IPS-NIHi7 (cell line): ENCODE measurements around the gene NRG3.
A peak's percentile ranks its signal among the peaks of the same experiment; 100 is the strongest.

Source experiments
- DNase-seq: peaks from one replicate; pipeline ENCODE4 v3.0.0; 2012; ENCODE audit warnings: mixed read lengths; ENCODE audit errors: extremely low spot score

Gene NRG3

DNA sequence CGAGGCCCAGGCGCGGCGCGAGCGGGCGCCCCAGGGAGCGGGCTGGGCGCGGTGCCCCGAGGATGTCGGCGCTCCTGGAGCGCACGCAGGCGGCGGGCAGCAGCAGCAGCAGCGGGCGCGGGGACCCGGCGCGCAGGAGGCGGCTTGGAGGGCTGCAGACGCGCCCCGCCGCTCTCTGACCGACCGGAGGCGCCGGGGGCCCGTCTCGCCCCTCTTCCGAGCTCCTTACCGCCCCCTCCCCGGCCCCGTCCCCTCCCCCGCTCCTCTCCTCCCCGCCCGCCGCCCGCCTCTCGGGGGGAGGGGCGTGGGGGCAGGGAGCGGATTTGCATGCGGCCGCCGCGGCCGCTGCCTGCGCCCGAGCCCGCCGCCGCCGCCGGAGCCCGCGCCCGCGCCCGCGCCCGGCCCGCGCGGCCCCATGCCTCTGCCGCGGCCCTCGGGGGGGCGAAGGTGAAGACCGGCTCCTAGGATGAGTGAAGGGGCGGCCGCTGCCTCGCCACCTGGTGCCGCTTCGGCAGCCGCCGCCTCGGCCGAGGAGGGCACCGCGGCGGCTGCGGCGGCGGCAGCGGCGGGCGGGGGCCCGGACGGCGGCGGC is at the start of gene NRG3:
Gene NRG3 (plus strand): TSS at position 320 of the 592 bp plus-strand sequence.
- DNase-seq, result peak; percentile 54

DNA sequence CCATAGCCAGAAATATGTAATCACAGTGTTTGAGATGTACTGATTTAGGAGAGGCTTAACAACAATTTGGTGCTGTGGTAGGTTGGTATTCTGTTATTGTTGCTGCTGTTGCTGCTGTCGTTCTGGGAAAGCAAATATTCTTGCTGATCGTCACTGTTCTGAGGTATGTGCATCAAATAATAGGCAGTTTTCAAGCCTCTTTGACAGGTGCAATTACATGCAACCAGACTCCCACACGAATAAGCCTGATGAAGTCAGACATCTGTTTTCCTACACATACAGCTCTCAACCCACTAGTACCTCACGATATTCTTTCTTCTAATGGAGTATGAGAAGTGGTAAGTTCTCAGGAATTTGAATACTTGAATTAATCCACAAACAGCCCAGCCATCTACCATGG is 46.7 kb upstream of the NRG3 start:
- no peak for DNase-seq

DNA sequence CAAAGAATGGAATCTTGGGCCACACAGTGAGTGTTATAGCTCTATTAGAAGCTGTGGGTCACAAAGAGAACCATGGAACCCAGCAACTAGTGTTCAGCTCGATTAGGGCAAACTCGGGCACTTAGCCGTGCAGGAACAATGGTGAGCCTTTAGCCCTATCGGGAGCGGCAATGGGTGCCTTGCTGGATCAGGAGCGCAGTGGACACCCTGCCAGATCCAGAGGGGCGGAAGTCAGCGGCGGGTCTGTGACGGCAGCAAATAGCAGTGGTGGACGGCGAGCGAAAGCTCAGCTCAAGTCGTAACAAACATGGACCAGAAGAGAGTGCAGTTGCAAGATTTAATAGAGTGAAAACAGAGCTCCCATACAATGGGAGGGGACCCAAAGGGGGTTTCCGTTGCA is 43.9 kb upstream of the NRG3 start:
- no peak for DNase-seq

DNA sequence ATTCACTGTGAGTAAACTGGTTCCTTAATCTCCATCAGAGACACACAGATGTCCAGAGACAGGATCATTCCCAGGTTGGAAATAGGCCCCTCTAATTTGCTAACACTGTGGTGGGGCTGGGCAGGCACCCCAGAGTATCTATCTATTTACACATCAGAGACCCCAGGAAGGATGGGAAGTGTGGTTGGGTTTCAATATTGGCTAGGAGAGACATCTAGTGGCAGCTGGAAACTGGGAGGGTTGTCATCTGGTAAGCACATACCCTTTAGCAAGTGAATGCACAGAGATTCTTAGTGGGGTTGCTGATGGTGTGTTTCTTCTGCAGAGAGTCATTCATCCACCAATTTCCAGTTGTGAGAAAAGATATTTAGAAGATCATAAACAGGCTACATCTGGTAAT is 36.0 kb upstream of the NRG3 start:
- peak; percentile 61 for DNase-seq

GRCh38 chr10:81843042-81843441 is 32.0 kb upstream of the NRG3 start:
- peak; percentile 31 for DNase-seq

GRCh38 chr10:81847675-81848074 is 27.3 kb upstream of the NRG3 start:
- peak; percentile 56 for DNase-seq

GRCh38 chr10:81848514-81848913 is 26.5 kb upstream of the NRG3 start:
- peak; percentile 29 for DNase-seq

GRCh38 chr10:81848931-81849330 is 26.1 kb upstream of the NRG3 start:
- no peak for DNase-seq

GRCh38 chr10:81862596-81862995 is 12.4 kb upstream of the NRG3 start:
- DNase-seq, result no peak

DNA sequence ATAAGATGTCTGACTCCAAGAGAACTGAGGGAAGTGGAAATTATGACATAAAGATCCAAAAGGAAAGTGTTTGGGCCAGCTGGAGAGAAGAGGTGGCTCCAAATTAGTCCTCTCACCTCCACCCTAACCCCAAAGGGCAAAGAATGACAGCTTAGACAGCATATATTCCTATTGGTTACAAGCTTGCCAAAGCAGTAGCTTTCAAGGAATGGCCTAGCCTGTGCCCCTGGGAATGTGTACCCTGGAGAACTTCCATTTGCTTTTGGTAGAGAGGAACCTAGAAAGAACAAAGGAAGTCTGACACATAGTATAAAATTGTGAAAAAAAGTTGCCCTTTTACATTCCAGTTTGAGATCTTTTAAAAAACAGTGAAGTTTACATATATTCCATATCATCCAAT is 11.2 kb upstream of the NRG3 start:
- DNase-seq, result no peak

GRCh38 chr10:81865581-81865980 is 9.4 kb upstream of the NRG3 start:
- DNase-seq, result no peak

GRCh38 chr10:81866753-81867152 is 8.2 kb upstream of the NRG3 start:
- no peak for DNase-seq

- DNase-seq, result no peak
These were observed 4.5 kb upstream of the NRG3 start for GRCh38 chr10:81870472-81870871.

- no peak for DNase-seq
These were observed 3.4 kb upstream of the NRG3 start for GRCh38 chr10:81871558-81871957.

DNA sequence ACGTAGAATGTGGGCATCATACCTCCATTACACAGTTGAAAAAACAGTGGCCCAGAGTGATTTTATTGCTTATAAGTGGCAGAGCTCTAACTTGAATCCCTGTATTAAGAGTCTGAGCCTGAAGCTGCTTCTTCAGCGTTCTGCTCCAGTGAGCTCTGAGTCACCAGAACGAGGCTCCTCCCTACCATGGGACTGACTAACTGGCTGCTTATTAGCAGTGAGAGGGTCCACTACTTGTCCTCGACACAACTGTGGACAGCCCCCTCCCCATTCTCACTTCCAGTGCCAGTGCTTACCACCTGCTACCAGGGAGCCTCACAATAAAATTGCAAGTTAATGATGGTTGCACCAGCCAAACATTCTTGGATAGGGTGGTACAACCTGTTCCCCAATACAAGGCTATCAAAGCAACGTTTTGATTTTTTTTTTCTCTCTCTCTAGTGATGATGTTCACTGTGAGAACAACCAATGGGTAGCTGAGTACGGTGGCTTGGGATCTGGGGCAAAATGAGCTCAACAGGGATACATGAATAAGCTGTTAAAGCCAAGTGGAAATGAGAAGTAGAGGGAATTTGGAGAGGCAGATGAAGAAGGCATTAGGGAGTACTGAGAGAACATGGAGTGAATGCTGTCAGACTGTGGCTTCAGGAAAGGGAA is 2.7 kb upstream of the NRG3 start:
- no peak for DNase-seq

DNA sequence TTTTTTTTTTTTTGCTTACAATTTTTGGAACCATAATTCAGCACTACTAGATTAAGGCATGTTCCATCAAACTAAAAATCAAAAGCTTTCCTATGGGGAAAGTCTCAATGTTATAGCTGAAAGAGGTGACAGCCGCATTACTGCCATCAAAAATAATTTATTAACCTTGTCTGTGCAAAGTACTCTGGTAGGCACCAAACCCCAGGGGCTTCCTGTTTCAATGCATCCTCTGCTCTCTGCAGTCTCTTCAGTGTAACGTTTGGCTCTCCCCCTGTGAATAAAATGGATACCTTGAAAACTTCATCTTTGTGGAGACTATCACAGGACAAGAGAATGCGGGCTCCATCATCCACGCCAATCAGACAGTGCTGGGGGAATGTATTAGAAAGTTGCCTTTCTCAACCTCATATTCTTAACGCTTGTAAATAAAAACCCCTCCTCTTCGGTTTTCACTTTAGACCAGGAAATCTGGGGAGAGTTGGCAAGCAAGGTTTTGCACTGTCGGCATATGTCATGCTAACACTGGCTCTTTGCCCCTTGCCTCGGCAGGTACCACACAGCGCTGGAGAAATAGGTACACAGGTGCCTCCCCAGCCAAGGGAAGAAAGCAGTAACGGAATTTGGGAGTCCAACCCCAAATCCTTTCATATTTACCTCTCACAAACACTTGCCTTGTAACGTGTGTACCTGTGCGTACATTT is 1.6 kb upstream of the NRG3 start:
- no peak for DNase-seq

GRCh38 chr10:81873932-81874816 is 820 bp upstream of the NRG3 start:
- DNase-seq, result peak; percentile 93

- DNase-seq, result no peak
These were observed 666 bp downstream of the NRG3 start for GRCh38 chr10:81875467-81876252.

DNA sequence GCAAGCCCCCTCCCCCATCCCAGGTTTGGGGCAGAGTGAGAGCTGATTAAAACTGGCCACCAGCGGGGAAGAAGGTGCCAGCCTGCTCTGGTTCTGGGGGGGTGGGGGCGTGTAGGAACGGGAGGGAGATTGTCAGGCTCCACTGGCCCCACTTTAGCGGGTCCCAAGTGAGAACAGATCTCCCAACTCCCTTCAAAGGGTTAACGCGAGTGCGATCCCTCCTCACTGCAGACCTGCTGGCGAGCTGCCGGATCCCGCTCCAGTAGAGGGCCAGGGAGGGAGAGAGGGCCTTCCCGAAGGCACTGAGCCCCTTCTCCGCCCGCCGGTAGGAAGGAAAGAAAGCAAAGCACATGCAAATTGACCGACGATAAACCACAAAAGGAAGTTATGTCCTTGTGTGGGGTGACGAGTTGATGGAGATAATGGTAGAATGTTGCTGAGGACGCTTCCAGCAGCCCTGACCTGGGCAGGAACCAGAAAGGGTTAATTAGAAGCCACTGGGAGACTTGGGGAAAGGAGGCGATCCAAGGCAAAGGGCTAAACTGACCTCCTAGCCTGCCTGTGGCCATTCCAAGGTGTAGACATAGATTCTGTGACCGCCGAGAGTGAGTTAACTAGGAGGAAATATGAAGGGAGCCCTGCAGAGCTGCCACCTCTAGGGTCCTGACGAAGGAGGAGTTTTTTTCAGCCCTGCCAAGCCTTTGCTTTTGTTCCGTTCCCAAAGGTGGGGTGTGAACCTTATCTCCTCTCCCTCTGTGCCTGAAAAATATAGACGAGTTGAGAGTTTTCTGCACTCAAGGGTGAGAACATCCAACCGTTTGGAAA is 1.5 kb downstream of the NRG3 start:
- peak; percentile 72 for DNase-seq

DNA sequence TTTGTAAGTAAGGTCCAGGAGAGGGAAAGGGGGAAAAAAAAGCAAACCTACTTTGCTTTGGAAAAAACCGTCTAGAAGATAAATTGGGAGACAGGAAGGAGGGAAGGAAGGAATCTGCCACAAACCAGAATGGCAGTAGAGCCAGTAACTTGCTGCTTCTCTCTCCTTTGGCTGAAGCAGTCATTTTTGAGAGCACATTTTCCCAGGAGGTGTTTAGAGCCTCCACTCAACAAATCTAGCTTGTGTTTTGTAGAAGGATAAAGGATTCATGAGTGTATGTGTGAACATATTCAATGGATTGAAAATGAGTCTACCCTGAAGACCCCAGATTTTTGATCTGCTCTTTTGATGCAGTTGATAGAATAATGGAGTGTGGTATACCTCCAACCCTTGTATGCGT is 2.6 kb downstream of the NRG3 start:
- no peak for DNase-seq

DNA sequence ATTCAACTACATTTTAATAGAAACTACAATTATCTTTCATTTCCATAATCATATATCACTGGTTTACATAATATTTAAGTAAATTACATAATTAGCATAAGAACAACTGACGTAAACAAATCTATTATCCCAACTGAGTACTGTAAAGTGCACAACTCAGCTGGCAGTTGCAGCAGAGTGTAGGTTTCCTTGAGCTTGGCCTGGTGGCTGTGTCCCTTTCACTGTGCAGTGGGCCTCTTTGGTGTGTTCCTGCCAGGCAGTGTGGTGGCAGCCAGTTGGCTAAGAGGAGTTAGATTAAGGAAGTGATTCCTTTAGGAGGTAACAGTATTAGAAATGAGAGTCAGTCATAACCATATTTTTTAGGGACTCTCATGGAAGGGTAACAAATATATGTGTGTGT is 7.0 kb downstream of the NRG3 start:
- no peak for DNase-seq
